ENCODE results near the gene PHPT1.
A peak's percentile ranks its signal among the peaks of the same experiment; 100 is the strongest.

The PHPT1 gene

GRCh38 chr9:136808075-136808805 is 41.0 kb upstream of the PHPT1 start:
- no peaks in the 10 kb centered on the region for H3K9me3 ChIP-seq (ENCODE audit: insufficient read depth, low read length, severe bottlenecking)
- H3K27ac ChIP-seq (ENCODE audit: low read length) = peak overlapping the region; percentile 61
- H3K4me3 ChIP-seq (ENCODE audit: low read depth in 1 of 2, low read length in 2 of 2) = peak overlapping the region; percentile 83 to 84; a peak in 3 of 4 replicates
- H3K4me1 ChIP-seq (ENCODE audit: insufficient read depth, low read length) = peaks cover 37% of the 10 kb centered on the region
- TF ChIP-seq EZH2 (IDR thresholded peaks at IDR 0.05; ENCODE audit: borderline replicate concordance, low read depth, low read length, severe bottlenecking) (no peak), CTCF (IDR thresholded peaks at IDR 0.05; ENCODE audit: borderline replicate concordance, extremely low read depth, low read length, poor library complexity, severe bottlenecking) (peak; percentile 11)
- H3K9ac ChIP-seq (ENCODE audit: low read depth, low read length) = peak overlapping the region; percentile 71
- H3K27me3 ChIP-seq (ENCODE audit: insufficient read depth, low read length, poor library complexity) = no peaks in the 10 kb centered on the region
- H2AFZ ChIP-seq (ENCODE audit: low read depth, low read length) = peak overlapping the region; percentile 77
- peak overlapping the region; percentile 81 for H3K4me2 ChIP-seq (ENCODE audit: insufficient read depth, low read length)
- H3K79me2 ChIP-seq (ENCODE audit: insufficient read depth, low read length) = peaks cover 61% of the 10 kb centered on the region
- peak; percentile 47 for DNase-seq
- H4K20me1 ChIP-seq (ENCODE audit: insufficient read depth, low read length) = peaks cover 24% of the 10 kb centered on the region; the same call in 1 of the 2 replicates
- H3K36me3 ChIP-seq (ENCODE audit: insufficient read depth, low read length) = peaks cover 38% of the 10 kb centered on the region
- peak; percentile 56 for ATAC-seq (ENCODE audit: insufficient read depth, low read depth)

GRCh38 chr9:136808806-136809158 is 40.4 kb upstream of the PHPT1 start:
- H4K20me1 ChIP-seq (ENCODE audit: insufficient read depth, low read length) = peaks cover 26% of the 10 kb centered on the region; the same call in 1 of the 2 replicates
- H3K36me3 ChIP-seq (ENCODE audit: insufficient read depth, low read length) = peaks cover 41% of the 10 kb centered on the region
- H2AFZ ChIP-seq (ENCODE audit: low read depth, low read length) = peak overlapping the region; percentile 77
- H3K4me1 ChIP-seq (ENCODE audit: insufficient read depth, low read length) = peaks cover 37% of the 10 kb centered on the region
- H3K4me2 ChIP-seq (ENCODE audit: insufficient read depth, low read length) = peak overlapping the region; percentile 81
- no peak for DNase-seq
- H3K79me2 ChIP-seq (ENCODE audit: insufficient read depth, low read length) = peaks cover 64% of the 10 kb centered on the region
- H3K27me3 ChIP-seq (ENCODE audit: insufficient read depth, low read length, poor library complexity) = no peaks in the 10 kb centered on the region
- H3K9me3 ChIP-seq (ENCODE audit: insufficient read depth, low read length, severe bottlenecking) = no peaks in the 10 kb centered on the region
- H3K27ac ChIP-seq (ENCODE audit: low read length) = peak overlapping the region; percentile 61; the same call in 1 of the 2 replicates
- H3K9ac ChIP-seq (ENCODE audit: low read depth, low read length) = peak overlapping the region; percentile 71
- no peak for TF ChIP-seq EZH2 (IDR thresholded peaks at IDR 0.05; ENCODE audit: borderline replicate concordance, low read depth, low read length, severe bottlenecking)
- TF ChIP-seq CTCF (IDR thresholded peaks at IDR 0.05; ENCODE audit: borderline replicate concordance, extremely low read depth, low read length, poor library complexity, severe bottlenecking) = no peak
- 0 out of 3 replicates have a peak, but pooled peaks have one; percentile 7 for ATAC-seq (ENCODE audit: insufficient read depth, low read depth)
- H3K4me3 ChIP-seq (ENCODE audit: low read depth in 1 of 2, low read length in 2 of 2) = peak overlapping the region; percentile 83 to 84; a peak in 3 of 4 replicates

GRCh38 chr9:136814725-136815421 is 34.3 kb upstream of the PHPT1 start:
- H3K4me2 ChIP-seq (ENCODE audit: insufficient read depth, low read length) = no peak overlapping the region
- H3K4me1 ChIP-seq (ENCODE audit: insufficient read depth, low read length) = peaks cover 8% of the 10 kb centered on the region; the same call in 1 of the 2 replicates
- DNase-seq = no peak
- H3K9ac ChIP-seq (ENCODE audit: low read depth, low read length) = no peak overlapping the region
- no peak for ATAC-seq (ENCODE audit: insufficient read depth, low read depth)
- H3K79me2 ChIP-seq (ENCODE audit: insufficient read depth, low read length) = peaks cover 70% of the 10 kb centered on the region
- H3K4me3 ChIP-seq (ENCODE audit: low read depth in 1 of 2, low read length in 2 of 2) = no peak overlapping the region
- TF ChIP-seq EZH2 (IDR thresholded peaks at IDR 0.05; ENCODE audit: borderline replicate concordance, low read depth, low read length, severe bottlenecking) (no peak), CTCF (IDR thresholded peaks at IDR 0.05; ENCODE audit: borderline replicate concordance, extremely low read depth, low read length, poor library complexity, severe bottlenecking) (no peak)
- no peaks in the 10 kb centered on the region for H3K9me3 ChIP-seq (ENCODE audit: insufficient read depth, low read length, severe bottlenecking)
- H3K36me3 ChIP-seq (ENCODE audit: insufficient read depth, low read length) = peaks cover 36% of the 10 kb centered on the region
- peaks cover 24% of the 10 kb centered on the region; the same call in 1 of the 2 replicates for H4K20me1 ChIP-seq (ENCODE audit: insufficient read depth, low read length)
- H2AFZ ChIP-seq (ENCODE audit: low read depth, low read length) = no peak overlapping the region
- no peak overlapping the region for H3K27ac ChIP-seq (ENCODE audit: low read length)
- no peaks in the 10 kb centered on the region for H3K27me3 ChIP-seq (ENCODE audit: insufficient read depth, low read length, poor library complexity)
